Stimulated activated CD4-positive, alpha-beta T cell treated with anti-CD3 and anti-CD28 coated beads, Interleukin-12 subunit alpha, Interleukin-12 subunit beta, amount 100 ng/mL, for 48 hours (primary cell): ENCODE measurements around the gene TPK1.
"Not testable (repeated sequence)": the region's sequence is repeated elsewhere in the genome, so short reads cannot be mapped to it uniquely, and the experiment has no call there.

Source experiments
- DNase-seq, 3 donors: peaks; one replicate each; pipeline ENCODE4 v3.0.0-alpha.2; 2020; ENCODE audit warnings: low read depth in 2 of 3, low spot score in 1 of 3

Gene TPK1

DNA sequence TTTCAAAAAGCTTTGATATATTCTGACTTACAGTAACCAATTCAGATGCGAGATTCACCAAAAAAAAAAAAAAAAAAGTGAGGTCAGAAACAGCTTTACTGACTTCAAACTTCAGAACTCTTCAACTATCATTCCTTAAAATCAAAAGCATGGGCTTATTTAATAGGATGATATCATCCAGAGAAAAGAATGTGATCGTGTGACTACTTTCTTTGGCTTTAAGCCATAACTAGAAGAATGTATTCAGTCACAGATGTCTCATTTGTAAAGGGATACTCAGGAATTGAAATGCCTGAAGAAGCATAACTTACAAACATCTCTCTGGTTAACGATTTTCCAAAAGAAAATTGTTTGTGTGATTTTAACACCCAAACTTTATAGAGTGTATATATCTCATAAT lies 11.5 kb downstream of the TPK1 start:
- DNase-seq: no peak

DNA sequence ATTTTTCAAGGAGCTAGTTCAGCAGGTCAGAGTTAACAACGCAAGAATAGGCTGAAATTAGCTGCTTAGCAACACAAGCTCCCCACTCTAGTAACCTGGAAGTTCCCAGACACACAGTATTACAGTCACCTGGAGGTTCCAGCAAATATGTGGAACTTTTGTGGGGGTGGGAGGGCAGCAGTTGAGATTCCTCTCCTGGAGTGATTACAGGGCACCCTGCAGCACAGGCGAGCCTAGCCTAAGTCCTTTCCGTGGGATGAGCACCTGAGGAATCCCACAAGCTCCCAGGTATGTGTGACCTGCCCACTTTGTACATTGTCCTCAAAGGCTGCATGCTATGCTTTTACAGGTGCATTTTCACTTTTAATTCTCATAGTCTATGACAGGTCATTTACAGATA lies 13.6 kb downstream of the TPK1 start:
- no peak for DNase-seq

DNA sequence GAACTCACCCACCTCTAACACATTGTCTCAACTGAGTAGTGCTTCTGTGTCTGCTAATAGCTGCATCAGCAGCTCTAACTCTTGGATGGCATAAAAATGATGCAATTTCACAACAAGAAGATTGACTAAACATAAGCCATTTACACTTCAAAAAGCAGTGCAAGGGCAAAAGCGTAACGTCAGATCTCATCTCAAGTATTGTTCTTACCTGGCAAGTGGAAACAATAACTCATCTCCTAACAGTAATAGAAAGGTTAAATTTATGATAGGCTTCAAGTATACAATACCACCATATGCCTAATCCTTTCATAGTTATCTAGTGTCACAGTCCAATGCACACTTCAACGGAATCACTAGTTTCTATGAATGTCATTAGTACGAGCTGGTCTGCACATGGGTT lies 14.8 kb downstream of the TPK1 start:
- DNase-seq: peak in 1 of 3 donors; percentile 44

DNA sequence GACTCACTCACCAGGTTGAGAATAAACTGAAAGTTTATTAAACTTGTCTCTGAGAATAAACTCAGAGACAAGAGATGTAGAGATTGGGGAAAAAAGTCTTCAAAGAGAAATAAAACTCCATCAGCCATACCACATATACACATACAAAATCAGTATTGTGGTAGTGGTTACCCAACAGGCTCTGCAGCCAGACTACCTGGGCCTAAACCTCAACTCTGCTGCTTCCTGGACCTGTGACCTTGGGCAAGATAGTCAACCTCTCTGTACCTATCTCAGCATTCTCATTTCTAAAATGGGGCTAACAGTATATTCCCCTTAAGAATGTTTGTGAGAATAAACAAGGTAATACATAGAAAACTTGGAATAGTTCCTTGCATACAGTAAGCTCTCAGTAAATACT lies 15.3 kb downstream of the TPK1 start:
- DNase-seq: no peak

DNA sequence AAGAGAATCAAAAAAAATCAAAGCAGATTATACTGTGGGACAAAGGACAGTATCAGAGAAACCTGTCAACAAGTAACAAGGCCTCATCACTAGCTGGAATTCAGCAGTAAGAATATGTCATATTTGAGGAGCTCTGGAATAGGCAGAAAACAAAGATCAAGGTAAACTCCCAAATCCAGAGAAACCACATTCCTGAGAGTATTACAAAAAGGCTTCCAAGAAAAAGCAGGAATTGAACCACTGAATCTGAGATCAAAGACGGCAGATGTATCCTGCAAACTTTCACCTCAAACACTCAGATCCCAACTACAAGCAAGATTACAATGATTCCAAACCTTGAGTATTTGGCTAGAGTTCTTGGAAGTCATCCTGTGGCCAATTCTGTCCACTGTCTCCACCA lies 16.3 kb downstream of the TPK1 start:
- DNase-seq: no peak

DNA sequence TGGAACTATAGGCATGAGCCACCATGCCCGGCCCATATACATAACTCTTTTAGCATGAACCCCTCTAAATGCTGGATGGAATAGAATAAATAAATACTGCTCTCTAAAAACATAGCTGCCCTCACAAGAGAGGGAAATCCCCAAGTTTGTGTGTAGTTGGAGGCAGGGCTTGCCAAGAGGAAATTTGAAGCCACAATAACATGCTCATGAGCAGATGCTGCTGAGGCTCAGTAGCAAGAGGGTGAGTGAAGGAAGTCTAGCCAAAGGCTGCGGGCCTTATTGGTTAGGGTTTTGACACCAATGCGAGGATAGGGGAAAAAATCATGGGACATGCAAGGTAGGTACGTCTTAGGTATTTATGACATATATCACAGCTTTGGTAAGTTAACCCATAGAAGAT lies 17.3 kb downstream of the TPK1 start:
- peak in 2 of 3 donors; percentile 21 to 26 for DNase-seq

DNA sequence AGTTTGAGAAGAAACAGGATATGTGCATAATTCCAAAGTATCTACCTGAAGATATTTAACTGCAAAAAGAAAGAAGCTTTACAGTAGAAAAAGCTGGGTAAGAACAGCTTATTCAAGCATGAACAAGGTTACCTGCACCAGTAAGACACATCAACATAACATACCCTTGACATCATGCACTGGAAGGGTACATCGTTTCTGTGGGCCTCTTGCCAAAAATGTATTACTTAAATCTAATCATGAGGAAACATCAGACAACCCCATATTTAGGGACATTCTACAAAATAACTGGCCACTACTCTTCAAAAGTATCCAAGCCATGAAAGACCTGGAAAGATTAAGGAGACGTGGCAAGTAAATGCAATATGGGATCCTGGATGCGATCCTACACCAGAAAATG lies 18.9 kb downstream of the TPK1 start:
- no peak for DNase-seq

DNA sequence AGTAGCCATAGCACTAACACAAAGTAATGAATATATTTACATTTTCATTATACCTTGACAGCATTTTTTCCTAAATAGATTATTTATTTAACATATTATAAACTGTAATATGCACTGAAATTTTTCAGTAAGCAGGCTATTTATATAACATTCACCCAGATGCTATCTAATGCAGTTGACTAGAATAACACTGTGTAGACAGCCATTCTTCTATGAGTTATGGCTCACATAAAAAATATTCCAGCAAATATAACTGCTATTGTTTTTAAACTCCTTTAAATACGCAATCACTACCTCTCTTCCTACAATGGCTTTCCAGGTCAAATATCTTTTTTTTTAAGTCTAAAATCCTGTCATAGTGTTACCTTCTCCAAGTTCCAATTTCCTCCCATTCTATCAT lies 21.6 kb downstream of the TPK1 start:
- DNase-seq: no peak

DNA sequence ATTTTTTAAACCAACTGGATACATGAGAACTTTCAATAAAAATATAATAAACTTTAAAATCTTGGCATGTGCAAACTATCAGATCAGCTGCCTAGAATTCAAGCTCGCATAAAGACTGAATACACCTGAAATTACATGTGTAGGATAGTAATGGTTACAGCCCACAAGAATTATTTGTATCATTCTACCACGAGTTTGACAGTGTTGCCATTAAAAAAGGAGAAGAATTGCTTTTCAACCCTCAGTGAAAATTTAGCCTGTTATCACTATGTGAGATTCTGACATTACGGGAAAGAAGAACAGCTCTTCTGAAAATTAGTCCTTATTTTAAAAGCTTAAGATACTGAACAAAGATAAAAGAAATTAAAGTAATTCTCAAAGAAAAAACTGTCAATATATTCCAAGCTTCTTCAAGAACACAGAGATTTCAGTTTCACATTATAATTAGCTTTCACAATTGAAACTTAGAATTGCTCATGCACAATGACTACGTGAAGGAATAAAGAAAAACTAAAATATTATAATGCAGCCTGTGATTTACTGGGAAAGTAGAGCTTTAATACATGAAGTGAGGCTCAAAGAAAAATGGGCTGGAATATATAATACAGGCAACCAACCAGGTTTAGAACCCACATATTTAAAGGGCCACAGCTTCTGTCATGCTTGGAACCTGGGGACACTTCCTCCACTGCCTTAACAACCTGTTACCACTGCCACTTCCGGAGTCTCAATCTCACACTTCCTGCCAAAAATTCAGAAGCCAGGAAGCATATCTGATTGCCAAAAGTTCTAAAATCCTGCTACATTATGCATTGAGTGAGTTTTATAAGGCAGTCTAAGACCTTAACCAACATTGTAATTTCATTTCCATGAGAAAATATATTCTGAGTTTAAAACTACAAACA lies 23.2 kb downstream of the TPK1 start:
- DNase-seq: no peak

DNA sequence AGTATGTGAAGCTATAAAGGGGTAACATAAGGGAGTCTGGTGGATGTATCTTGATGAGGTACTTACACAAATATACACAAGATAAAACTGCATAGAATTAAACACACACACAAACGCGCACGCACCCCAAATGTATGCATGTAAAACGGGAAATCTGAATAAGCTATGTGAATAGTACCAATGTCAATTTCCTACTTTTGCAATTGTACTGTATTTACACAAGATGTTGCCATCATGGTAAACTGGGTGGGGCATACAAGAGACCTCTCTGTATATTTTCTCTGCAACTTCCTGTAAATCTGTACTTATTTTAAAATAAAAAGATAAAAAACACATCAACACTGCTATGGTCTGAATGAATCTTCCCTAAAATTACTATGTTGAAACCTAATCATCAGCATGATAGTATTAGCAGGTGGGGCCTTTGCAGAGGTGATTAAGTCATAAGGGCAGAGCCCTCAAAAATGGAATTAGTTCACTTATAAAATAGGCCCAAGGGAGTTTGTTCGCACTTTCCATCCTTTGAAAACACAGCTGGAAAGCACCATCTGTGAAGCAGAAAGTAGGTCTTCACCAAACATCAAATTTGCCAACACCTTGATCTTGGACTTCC lies 30.1 kb downstream of the TPK1 start:
- DNase-seq: no peak

DNA sequence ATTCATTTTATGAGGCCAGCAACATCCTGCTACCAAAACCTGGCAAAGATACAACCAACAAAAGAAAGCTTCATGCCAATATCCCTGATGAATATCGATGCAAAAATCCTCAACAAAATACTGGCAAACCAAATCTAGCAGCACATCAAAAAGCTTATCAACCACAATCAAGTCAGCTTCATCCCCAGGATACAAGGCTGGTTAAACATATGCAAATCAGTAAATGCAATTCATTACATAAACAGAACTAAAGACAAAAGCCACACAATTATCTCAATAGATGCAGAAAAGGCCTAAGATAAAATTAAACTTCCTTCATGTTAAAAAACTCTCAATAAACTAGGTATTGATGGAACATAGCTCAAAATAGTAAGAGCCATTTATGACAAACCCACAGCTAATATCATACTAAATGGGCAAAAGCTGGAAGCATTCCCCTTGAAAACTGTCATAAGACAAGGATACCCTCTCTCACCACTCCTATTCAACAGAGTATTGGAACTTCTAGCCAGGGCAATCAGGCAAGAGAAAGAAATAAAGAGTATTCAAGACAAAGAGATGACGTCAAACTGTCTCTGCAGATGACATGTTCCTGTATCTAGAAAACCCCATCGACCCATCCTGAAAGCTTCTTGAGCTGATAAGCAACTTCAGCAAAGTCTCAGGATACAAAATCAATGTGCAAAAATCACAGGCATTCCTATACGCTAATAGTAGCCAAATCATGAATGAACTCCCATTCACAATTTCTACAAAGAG lies 35.0 kb downstream of the TPK1 start:
- not testable (repeated sequence) for DNase-seq

DNA sequence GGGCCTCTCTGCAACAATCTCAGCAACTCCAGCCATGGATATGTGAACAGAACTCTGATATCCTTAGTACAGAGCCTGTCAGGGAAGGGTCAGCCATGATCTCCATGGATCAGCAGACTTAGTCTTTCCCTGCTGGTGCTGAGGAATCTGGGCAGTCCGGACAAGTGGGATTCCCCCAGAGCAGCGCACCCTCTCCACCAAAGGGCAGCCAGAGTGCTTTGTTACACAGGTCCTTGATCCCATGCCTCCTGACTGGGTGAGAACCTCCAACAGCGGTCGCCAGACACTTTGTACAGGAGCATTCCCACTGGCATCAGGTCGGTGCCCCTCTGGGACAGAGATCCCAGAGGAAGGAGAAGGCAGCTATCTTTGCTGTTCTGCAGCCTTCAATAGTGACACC lies 38.9 kb downstream of the TPK1 start:
- DNase-seq: no peak

DNA sequence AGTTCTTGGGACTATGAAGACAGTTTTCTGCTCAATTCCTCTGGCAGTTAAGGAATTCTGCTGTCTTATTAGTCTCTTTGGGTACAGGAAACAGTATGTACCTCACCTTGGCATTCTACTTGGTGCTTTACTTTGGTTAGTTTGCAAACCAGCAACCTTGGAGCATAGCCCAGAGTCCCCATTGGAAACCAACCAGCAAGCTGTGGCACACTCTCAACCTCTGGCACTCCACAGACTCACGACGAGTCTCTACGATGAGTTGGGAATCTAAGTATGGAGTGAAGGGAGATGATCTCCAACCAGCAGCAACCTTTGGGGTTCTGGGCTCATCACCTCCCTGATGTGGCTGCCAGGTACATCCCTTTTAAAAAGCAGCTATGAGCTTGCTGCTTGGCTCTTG lies 43.8 kb downstream of the TPK1 start:
- DNase-seq: no peak

DNA sequence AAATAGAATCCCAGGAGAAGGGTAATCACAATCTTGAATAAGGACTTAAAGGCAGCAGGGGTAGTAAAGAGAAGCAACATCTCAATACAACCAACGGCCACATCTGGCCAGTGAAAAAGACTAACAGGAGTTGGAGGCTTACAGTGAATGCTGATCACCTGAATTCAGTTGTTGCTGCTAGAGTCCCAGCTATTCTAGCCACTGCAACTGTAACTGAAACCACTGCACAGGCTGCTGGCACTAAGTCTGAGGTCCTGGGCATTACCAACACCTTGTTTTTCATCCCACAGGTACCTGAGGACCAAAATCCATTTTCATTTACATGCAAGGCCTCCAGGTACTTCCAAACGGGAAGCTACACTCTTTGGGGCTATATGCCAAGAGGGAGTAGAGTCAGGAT lies 44.4 kb downstream of the TPK1 start:
- DNase-seq: no peak

DNA sequence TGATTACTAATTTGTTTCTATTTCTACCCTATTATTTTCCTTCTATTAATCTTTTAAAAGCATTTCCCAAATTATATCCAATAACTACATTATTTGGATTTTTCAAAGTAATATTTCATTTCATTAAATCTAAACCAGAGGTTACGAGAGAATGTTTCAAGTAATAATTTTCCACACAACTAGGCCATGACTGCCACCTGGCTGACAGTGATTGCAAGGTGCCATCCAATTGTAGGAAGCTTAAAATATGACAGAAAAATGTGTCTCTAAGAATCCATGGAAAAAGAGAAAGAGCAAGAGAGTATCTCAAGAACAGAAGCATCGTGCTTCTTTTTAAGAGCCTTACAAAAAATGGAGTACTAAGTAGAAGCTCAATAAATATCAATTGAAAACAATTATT lies 48.7 kb downstream of the TPK1 start:
- DNase-seq: no peak

DNA sequence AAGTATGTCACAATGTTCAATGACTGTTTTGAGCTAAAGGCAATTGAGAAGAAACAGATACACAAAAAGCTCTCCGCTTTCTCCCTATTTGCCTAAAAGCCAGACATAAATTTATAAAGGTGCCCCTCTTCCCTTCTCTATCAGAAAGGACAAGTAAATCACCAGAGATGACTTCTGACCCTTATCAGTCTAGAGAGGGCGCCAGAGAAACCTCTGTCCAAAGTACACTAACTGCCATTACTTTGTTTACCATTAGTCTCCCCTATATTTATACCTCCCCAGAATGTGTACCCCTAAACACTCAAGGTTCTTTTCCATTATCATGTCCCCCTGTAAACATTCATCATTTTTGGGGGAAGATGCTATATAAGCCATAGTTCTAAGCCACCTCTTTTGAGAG lies 49.3 kb downstream of the TPK1 start:
- DNase-seq: no peak

DNA sequence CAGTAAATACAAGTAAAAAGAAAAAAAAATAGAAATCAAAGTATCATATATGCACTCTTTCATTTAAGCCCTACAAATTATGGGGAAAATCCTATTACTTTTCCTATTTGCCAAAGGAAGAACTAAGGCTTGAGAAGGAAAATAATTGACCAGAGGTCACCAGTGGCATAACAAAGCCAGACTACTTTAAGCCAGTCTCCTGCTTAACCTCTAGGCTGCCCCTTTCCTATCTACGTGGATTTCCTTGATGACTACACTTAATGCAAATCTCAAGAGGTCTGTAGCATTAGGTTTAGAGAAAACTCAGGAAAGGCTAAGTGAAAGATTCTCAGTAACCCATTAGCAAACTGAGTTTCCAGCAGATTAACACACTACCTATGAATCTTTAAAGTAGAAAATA lies 49.8 kb downstream of the TPK1 start:
- DNase-seq: no peak

DNA sequence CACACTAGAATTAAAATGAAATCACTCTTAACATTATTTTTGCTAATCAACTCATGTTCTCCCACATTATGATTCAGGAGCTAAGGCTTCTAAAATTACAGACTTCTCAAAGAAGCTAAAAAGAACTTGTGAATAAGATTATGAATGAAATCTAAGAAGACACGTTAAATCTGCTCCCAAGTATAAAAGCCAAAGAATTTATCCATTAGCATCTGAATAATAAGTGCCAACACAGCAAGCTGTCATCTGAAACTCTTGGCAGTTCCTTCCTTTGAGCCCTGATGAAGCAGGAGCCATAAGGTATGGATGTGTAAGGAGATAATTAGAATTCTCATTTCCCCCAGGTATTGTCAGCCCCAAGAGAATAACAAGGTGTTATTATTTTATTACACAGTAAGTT lies 50.3 kb downstream of the TPK1 start:
- no peak for DNase-seq

DNA sequence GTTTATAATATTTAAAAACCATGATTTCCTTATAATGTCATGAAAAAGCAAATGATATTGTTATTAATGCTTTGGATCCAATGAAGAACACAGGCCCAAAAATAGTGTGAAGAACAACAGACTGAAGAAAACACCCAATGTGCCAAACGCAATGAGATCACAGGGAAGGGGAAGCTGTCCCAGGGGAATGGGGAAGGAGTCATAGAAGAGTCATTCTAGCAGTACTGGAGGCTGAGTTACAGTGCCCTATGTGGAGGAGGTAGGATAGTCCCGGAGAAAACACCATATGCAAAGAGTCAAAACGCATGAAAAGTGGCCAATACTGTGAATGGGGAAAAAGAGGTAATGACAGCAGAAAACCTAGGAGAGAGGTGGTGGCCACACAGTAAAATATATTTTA lies 50.9 kb downstream of the TPK1 start:
- no peak for DNase-seq

DNA sequence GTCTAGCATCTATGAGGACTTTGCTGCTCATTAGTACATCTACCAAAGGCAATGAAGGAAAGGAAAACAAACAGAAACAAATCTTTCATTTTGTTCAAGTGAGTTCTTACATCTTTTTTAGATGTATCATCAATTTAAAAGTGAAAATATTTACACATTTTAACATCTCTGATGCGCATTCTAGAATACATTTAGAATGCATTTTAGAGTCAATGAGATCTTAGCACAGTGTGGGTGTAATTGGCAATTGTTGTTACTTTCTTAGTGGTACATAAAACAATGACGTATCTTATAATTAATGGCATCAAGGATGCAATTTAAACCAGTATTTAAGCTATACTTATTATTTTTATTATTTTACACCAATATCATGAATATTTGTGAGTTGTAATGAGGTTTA lies 51.4 kb downstream of the TPK1 start:
- DNase-seq: no peak

DNA sequence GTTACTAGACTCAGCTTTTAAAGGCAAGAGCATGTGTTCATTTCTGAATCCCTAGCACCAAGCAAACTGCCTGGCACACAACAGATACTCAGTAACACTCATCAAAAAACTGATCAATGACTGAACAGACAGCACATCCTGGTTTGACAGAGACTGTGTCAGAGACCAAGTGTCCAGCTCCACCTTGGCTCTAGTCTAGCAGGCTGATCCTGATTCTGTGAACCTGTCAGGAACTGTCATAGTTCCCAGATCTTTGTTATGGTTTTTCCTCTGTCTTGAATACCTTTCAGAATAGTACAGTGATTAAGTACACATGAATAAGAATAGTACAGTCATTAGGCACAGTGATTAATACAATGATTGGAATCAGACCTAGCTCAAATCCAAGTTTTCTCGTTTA lies 53.0 kb downstream of the TPK1 start:
- DNase-seq: no peak

DNA sequence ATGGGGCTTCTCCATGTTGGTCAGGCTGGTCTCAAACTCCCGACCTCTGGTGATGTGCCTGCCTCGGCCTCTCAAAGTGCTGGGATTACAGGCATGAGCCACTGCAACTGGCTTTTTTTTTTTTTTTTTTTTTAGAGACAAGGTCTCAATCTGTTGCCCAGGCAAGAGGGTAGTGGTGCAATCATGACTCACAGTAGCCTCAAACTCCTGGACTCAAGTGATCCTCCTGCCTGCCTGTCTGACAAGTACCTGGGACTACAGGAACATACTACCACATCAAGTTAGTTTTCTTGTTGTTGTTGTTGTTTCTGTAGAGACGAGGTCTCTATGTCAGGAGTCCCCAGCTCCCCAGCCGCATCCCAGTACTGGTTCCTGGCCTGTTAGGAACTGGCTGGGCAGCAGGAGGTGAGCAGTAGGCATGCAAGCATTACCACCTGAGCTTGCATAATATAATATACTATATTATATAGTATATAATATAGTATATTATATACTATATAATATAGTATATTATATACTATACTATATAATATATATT lies 55.7 kb downstream of the TPK1 start:
- no peak for DNase-seq
